ENCODE data around the gene TBX1. TPM values are rescaled to one million over a fixed set of nuclear protein-coding genes. Genes with fewer than 3 reads are reported as not detected.

TBX1 gene
- total RNA-seq, 1 experiment from 2014 or later = 12.8 TPM

GRCh38 chr22:19745155-19746101, 15.2 kb upstream of the TBX1 start:
- DNase-seq (ENCODE audit: low spot score) (no peak), ATAC-seq (peak; percentile 25; the same call in 1 of the 2 replicates)
- no peak for TF ChIP-seq PREB (CRISPR knock-in tag; IDR thresholded peaks at IDR 0.05; ENCODE audit: borderline replicate concordance)
- TF ChIP-seq ETV6 (CRISPR knock-in tag; IDR thresholded peaks at IDR 0.05) = peak; percentile 31; the same call in 1 of the 2 replicates
- TF ChIP-seq, protein P1, sequence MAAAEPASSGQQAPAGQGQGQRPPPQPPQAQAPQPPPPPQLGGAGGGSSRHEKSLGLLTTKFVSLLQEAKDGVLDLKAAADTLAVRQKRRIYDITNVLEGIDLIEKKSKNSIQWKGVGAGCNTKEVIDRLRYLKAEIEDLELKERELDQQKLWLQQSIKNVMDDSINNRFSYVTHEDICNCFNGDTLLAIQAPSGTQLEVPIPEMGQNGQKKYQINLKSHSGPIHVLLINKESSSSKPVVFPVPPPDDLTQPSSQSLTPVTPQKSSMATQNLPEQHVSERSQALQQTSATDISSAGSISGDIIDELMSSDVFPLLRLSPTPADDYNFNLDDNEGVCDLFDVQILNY (CRISPR knock-in tag; IDR thresholded peaks at IDR 0.05) = no peak
- ChIA-PET CTCF (interaction anchor here (0.8 to 4.4 kb wide), 15 partner anchors 8 to 208 kb away, joined by 3 to 42 read pairs (median 4); no protein-coding TSS in a partner anchor), POLR2A (no interaction called here)
- 0 out of 2 replicates have a peak, but pooled peaks cover 2% of the 10 kb centered on the region for H3K4me1 Mint-ChIP-seq
- H3K36me3 Mint-ChIP-seq = no peaks in the 10 kb centered on the region
- no peak overlapping the region for H3K27ac Mint-ChIP-seq
- no peaks in the 10 kb centered on the region for H3K9me3 Mint-ChIP-seq
- H3K4me3 Mint-ChIP-seq = no peak overlapping the region
- H3K27me3 Mint-ChIP-seq (ENCODE audit: low read depth) = no peaks in the 10 kb centered on the region; the same call in 1 of the 2 replicates

DNA sequence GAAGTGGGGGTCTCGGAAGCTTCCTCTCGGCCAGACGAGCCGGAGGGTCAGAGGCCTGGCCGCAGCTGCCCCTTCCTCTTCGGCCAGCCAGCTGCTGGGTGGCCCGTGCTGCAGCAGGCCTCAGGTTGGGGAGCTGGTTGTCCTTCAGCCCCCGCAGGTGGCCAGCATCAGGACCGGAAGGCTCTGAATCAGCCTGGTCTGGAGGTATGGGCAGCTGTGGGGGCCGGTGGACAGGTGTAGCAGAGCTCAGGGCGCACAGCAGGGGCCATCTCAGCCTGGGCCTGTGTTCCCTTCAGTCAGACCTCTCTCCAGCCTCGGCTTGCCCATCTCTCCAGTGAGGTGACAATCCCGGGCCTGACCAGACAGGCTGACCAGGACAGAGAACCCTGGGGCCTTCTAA, 13.9 kb upstream of the TBX1 start:
- ATAC-seq (no peak), DNase-seq (ENCODE audit: low spot score) (no peak)
- Mint-ChIP-seq H3K27me3 (ENCODE audit: low read depth) (peaks cover 1% of the 10 kb centered on the region; the same call in 1 of the 2 replicates), H3K4me3 (no peak overlapping the region), H3K9me3 (no peaks in the 10 kb centered on the region), H3K36me3 (no peaks in the 10 kb centered on the region), H3K4me1 (0 out of 2 replicates have a peak, but pooled peaks cover 2% of the 10 kb centered on the region), H3K27ac (no peak overlapping the region)
- ChIA-PET CTCF (interaction anchor here (0.8 to 4.4 kb wide), 7 partner anchors 10 to 207 kb away, joined by 3 to 42 read pairs (median 5); partner anchors contain the start of gene GP1BB), POLR2A (no interaction called here)
- no peak for TF ChIP-seq ESRRA (CRISPR knock-in tag; IDR thresholded peaks at IDR 0.05; ENCODE audit: borderline replicate concordance)
- no peak for TF ChIP-seq ZBTB21 (CRISPR knock-in tag; IDR thresholded peaks at IDR 0.05; ENCODE audit: borderline replicate concordance)
- TF ChIP-seq CREM (CRISPR knock-in tag; IDR thresholded peaks at IDR 0.05) = no peak
- TF ChIP-seq GABPB1 (CRISPR knock-in tag; IDR thresholded peaks at IDR 0.05) = no peak
- no peak for TF ChIP-seq EMX1 (CRISPR knock-in tag; IDR thresholded peaks at IDR 0.05)
- TF ChIP-seq ZNF317 (CRISPR knock-in tag; IDR thresholded peaks at IDR 0.05; ENCODE audit: borderline replicate concordance, low read depth) = no peak

- Mint-ChIP-seq H3K27ac (no peak overlapping the region), H3K27me3 (ENCODE audit: low read depth) (peaks cover 9% of the 10 kb centered on the region), H3K4me1 (0 out of 2 replicates have a peak, but pooled peaks cover 2% of the 10 kb centered on the region), H3K36me3 (no peaks in the 10 kb centered on the region), H3K4me3 (no peak overlapping the region), H3K9me3 (no peaks in the 10 kb centered on the region)
- no peak for ATAC-seq
- no peak for DNase-seq (ENCODE audit: low spot score)
- CTCF ChIA-PET = interaction anchor here (1.4 to 4.4 kb wide), 3 partner anchors 9 to 24 kb away, joined by 5 to 42 read pairs (median 14); partner anchors contain the start of gene GP1BB
- POLR2A ChIA-PET = no interaction called here
- TF ChIP-seq PREB (CRISPR knock-in tag; IDR thresholded peaks at IDR 0.05; ENCODE audit: borderline replicate concordance) (no peak), SMAD3 (CRISPR knock-in tag; IDR thresholded peaks at IDR 0.05; ENCODE audit: borderline replicate concordance) (no peak), SP1 (CRISPR knock-in tag; conservative IDR thresholded peaks at IDR 0.05) (no peak), KAT7 (CRISPR knock-in tag; IDR thresholded peaks at IDR 0.05; ENCODE audit: borderline replicate concordance) (no peak), ZNF416 (CRISPR knock-in tag; IDR thresholded peaks at IDR 0.05) (no peak), ZNF396 (CRISPR knock-in tag; IDR thresholded peaks at IDR 0.05; ENCODE audit: borderline replicate concordance) (no peak), ZNF263 (CRISPR knock-in tag; IDR thresholded peaks at IDR 0.05; ENCODE audit: low read depth) (no peak), ZBTB21 (CRISPR knock-in tag; IDR thresholded peaks at IDR 0.05; ENCODE audit: borderline replicate concordance) (no peak), ELF4 (CRISPR knock-in tag; IDR thresholded peaks at IDR 0.05; ENCODE audit: low read depth) (no peak), ZNF138 (CRISPR knock-in tag; conservative IDR thresholded peaks at IDR 0.05) (no peak), ATF2 (CRISPR knock-in tag; IDR thresholded peaks at IDR 0.05; ENCODE audit: borderline replicate concordance, low read depth) (no peak), GTF2I (CRISPR knock-in tag; conservative IDR thresholded peaks at IDR 0.05) (no peak), ZNF121 (CRISPR knock-in tag; IDR thresholded peaks at IDR 0.05) (no peak), NFATC4 (CRISPR knock-in tag; IDR thresholded peaks at IDR 0.05) (no peak), ETV6 (CRISPR knock-in tag; IDR thresholded peaks at IDR 0.05) (no peak)
- TF ChIP-seq, protein P2, sequence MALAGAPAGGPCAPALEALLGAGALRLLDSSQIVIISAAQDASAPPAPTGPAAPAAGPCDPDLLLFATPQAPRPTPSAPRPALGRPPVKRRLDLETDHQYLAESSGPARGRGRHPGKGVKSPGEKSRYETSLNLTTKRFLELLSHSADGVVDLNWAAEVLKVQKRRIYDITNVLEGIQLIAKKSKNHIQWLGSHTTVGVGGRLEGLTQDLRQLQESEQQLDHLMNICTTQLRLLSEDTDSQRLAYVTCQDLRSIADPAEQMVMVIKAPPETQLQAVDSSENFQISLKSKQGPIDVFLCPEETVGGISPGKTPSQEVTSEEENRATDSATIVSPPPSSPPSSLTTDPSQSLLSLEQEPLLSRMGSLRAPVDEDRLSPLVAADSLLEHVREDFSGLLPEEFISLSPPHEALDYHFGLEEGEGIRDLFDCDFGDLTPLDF (CRISPR knock-in tag; IDR thresholded peaks at IDR 0.05) = no peak
These were observed 13.0 kb upstream of the TBX1 start for GRCh38 chr22:19747551-19747950.

Measured in WTC11 (cell line).